HL-60/S4 treated with retinoic acid at 250 ng/mL for 4 days and 3 days (cell line): ENCODE results near the gene TAF6.

Source experiments
- in situ Hi-C: fragments of 300-500 bp; cut with MboI; formaldehyde crosslinking; loops from 2 replicates; pipeline ENCODE4 v1.7.0; 2022; ENCODE audit warnings: low sequenced_read_pairs

The TAF6 gene

GRCh38 chr7:100119072-100119969 is at the start of gene TAF6, which contains the start of gene CNPY4:
Gene TAF6, minus strand, starts transcription at chr7:100119358. Its CDS starts 5,149 bp downstream, at chr7:100114209.
Gene CNPY4, plus strand, starts transcription at chr7:100119634. Its CDS starts 111 bp downstream, at chr7:100119745.
- in situ Hi-C loops, result no loop called here

GRCh38 chr7:100167912-100168323 is 48.8 kb upstream of the TAF6 start:
- in situ Hi-C loops, result no loop called here

GRCh38 chr7:100166970-100167911 is 48.1 kb upstream of the TAF6 start:
- in situ Hi-C loops, result no loop called here

GRCh38 chr7:100166317-100166940 is 47.3 kb upstream of the TAF6 start:
- in situ Hi-C loops, result no loop called here

GRCh38 chr7:100163871-100164270 is 44.7 kb upstream of the TAF6 start:
- in situ Hi-C loops, result no loop called here

- in situ Hi-C loops, result no loop called here
Measured at GRCh38 chr7:100163006-100163531, 43.9 kb upstream of the TAF6 start.

GRCh38 chr7:100160067-100160466 is 40.9 kb upstream of the TAF6 start:
- in situ Hi-C loops, result no loop called here

GRCh38 chr7:100159099-100159623 is 40.0 kb upstream of the TAF6 start:
- in situ Hi-C loops, result no loop called here

GRCh38 chr7:100158229-100159098 is 39.3 kb upstream of the TAF6 start, which contains the start of gene TRAPPC14:
Gene TRAPPC14, minus strand, starts transcription at chr7:100158723. Its CDS starts 224 bp downstream, at chr7:100158499.
- in situ Hi-C loops, result no loop called here

- in situ Hi-C loops, result no loop called here
Measured at GRCh38 chr7:100157334-100158228, 38.4 kb upstream of the TAF6 start.

GRCh38 chr7:100157069-100157333 is 37.8 kb upstream of the TAF6 start:
- in situ Hi-C loops, result no loop called here

GRCh38 chr7:100156331-100157068 is 37.3 kb upstream of the TAF6 start:
- in situ Hi-C loops, result no loop called here

GRCh38 chr7:100155553-100156317 is 36.6 kb upstream of the TAF6 start:
- in situ Hi-C loops, result no loop called here

GRCh38 chr7:100154651-100155491 is 35.7 kb upstream of the TAF6 start:
- in situ Hi-C loops, result no loop called here

GRCh38 chr7:100153708-100154535 is 34.8 kb upstream of the TAF6 start:
- in situ Hi-C loops, result no loop called here
